Esophagus squamous epithelium (tissue), 5 donors: Measurements from ENCODE around the gene TGM3. TPM values are rescaled to one million over a fixed set of nuclear protein-coding genes. Genes with fewer than 3 reads are reported as not detected.

Experiments used
- DNase-seq: peaks from one replicate; lab custom pipeline; 2025; lab: John Stamatoyannopoulos, UW
- H3K27ac ChIP-seq, 4 donors: fragments of 200-600 bp; sonication (generic); one replicate each; pipeline ENCODE4 v1.5.1; 2016 to 2019; ENCODE audit warnings: mild to moderate bottlenecking in 1 of 4
- H3K27me3 ChIP-seq, 4 donors: fragments of 200-600 bp; sonication (generic); 1 replicate in 3 of 4; 2 replicates in 1 of 4; pipeline versions ENCODE4 v1.5.1 to v1.6.0; 2017 to 2021; ENCODE audit warnings: antibody characterized with exemption in 1 of 4
- H3K36me3 ChIP-seq, 3 donors: fragments of 200-600 bp; sonication (generic); one replicate each; pipeline ENCODE4 v1.5.1; 2016 to 2019
- H3K4me1 ChIP-seq, 3 donors: fragments of 200-600 bp; sonication (generic); one replicate each; pipeline ENCODE4 v1.5.1; 2017 to 2019
- H3K4me3 ChIP-seq, 4 donors: fragments of 200-600 bp; sonication (generic); 1 replicate in 3 of 4; 2 replicates in 1 of 4; pipeline ENCODE4 v1.5.1; 2016 to 2019; ENCODE audit warnings: mild to moderate bottlenecking in 2 of 4, moderate library complexity in 1 of 4
- H3K9me3 ChIP-seq, 3 donors: fragments of 200-600 bp; sonication (generic); one replicate each; pipeline ENCODE4 v1.5.1; 2016 to 2019
- CTCF ChIP-seq, 6 experiments: fragments of 450-650 bp in 4 of 6; fragments of 200-600 bp in 2 of 6; sonication (generic) in 2 of 6; IDR thresholded peaks; one replicate each; pipeline ENCODE4 v1.5.1; 2016 to 2019; ENCODE audit warnings: antibody characterized with exemption in 6 of 6, mild to moderate bottlenecking in 4 of 6, moderate library complexity in 4 of 6
- POLR2A ChIP-seq, 4 donors: fragments of 450-650 bp; IDR thresholded peaks; one replicate each; pipeline ENCODE4 v1.6.1; 2017; ENCODE audit warnings: antibody characterized with exemption in 4 of 4, mild to moderate bottlenecking in 4 of 4, moderate library complexity in 3 of 4
- WGBS, 2 donors: methylation state at CpG; one replicate each; pipeline ENCODE4 v1.1.5; 2018; 5-methylcytosine and 5-hydroxymethylcytosine counted together
- intact Hi-C: fragments of 100-400 bp; cut with DNase I; formaldehyde crosslinking; loops from one replicate; pipeline ENCODE4 v1.15.0; 2022
- total RNA-seq, 4 donors: library from RNA; depleted of rRNA; stranded (reverse); fragments of >200 nt; gene quantifications; one replicate each; pipeline ENCODE4 v1.1.0, GENCODE V29; 2016
- donor health status: DM: yes; HTN: yes; CAD: no.

The TGM3 gene
- total RNA-seq, 4 donors from 2014 or later: 626 to 2,995 (median 1,370) TPM

GRCh38 chr20:2296524-2297356, 939 bp downstream of the TGM3 start:
- no peaks in the 10 kb centered on the region for H3K27me3 ChIP-seq
- no peak for DNase-seq
- intact Hi-C loops: no loop called here
- peak overlapping the region; percentile 17 to 43 (median 26) for H3K4me3 ChIP-seq
- TF ChIP-seq POLR2A (IDR thresholded peaks at IDR 0.05) (no peak), CTCF (IDR thresholded peaks at IDR 0.05) (no peak)
- H3K4me1 ChIP-seq: peaks cover 0 to 25% (median 0%) of the 10 kb centered on the region in 3 donors
- 51 to 58% methylated on average over 4 of the region's 5 CpGs for WGBS, 2 donors
- no peaks in the 10 kb centered on the region for H3K36me3 ChIP-seq
- H3K27ac ChIP-seq: peak overlapping the region; percentile 54 to 80 (median 74)
- no peaks in the 10 kb centered on the region for H3K9me3 ChIP-seq

GRCh38 chr20:2297357-2297728, 1.5 kb downstream of the TGM3 start:
- Histone ChIP-seq H3K4me3 (peak overlapping the region; percentile 4 to 43 (median 26)), H3K27me3 (no peaks in the 10 kb centered on the region), H3K4me1 (peaks cover 0 to 23% (median 0%) of the 10 kb centered on the region in 3 donors), H3K36me3 (no peaks in the 10 kb centered on the region), H3K9me3 (no peaks in the 10 kb centered on the region), H3K27ac (peak overlapping the region in 2 of 4 donors; percentile 79 to 80)
- intact Hi-C loops: no loop called here
- 59 to 72% methylated on average over 7 of the region's 7 CpGs for WGBS, 2 donors
- no peak for DNase-seq
- TF ChIP-seq POLR2A (IDR thresholded peaks at IDR 0.05) (no peak), CTCF (IDR thresholded peaks at IDR 0.05) (no peak)

- H3K4me1 ChIP-seq: peaks cover 0 to 16% (median 0%) of the 10 kb centered on the region in 3 donors
- H3K4me3 ChIP-seq: peak overlapping the region in 2 of 4 donors; percentile 32 to 43
- intact Hi-C loops: no loop called here
- no peaks in the 10 kb centered on the region for H3K36me3 ChIP-seq
- peak overlapping the region in 3 of 4 donors; percentile 0 to 80 (median 79) for H3K27ac ChIP-seq
- DNase-seq: no peak
- no peak for TF ChIP-seq CTCF (IDR thresholded peaks at IDR 0.05)
- no peak for TF ChIP-seq POLR2A (IDR thresholded peaks at IDR 0.05)
- WGBS, 2 donors: 95 to 100% methylated on average over 2 of the region's 2 CpGs
- no peaks in the 10 kb centered on the region for H3K9me3 ChIP-seq
- no peaks in the 10 kb centered on the region for H3K27me3 ChIP-seq
Measured at GRCh38 chr20:2298116-2298515, 2.3 kb downstream of the TGM3 start.

- Histone ChIP-seq H3K27ac (peak overlapping the region in 3 of 4 donors; percentile 0 to 80 (median 79)), H3K27me3 (no peaks in the 10 kb centered on the region), H3K36me3 (no peaks in the 10 kb centered on the region), H3K9me3 (no peaks in the 10 kb centered on the region), H3K4me3 (peak overlapping the region in 3 of 4 donors; percentile 0 to 43 (median 32)), H3K4me1 (peaks cover 0 to 10% (median 0%) of the 10 kb centered on the region in 3 donors)
- TF ChIP-seq CTCF (IDR thresholded peaks at IDR 0.05) (no peak), POLR2A (IDR thresholded peaks at IDR 0.05) (no peak)
- DNase-seq: no peak
- intact Hi-C loops: no loop called here
- 88% methylated on average over 5 of the region's 5 CpGs; no CpG with 5 or more reads in 1 of the 2 donors for WGBS, 2 donors
Measured at GRCh38 chr20:2298701-2299100, 2.9 kb downstream of the TGM3 start.

- no peak for DNase-seq
- Histone ChIP-seq H3K4me3 (peak overlapping the region in 3 of 4 donors; percentile 0 to 43 (median 32)), H3K27ac (peak overlapping the region in 2 of 4 donors; percentile 79 to 80), H3K4me1 (peaks cover 0 to 5% (median 0%) of the 10 kb centered on the region in 3 donors), H3K9me3 (no peaks in the 10 kb centered on the region), H3K36me3 (peaks cover 0 to 5% (median 0%) of the 10 kb centered on the region in 3 donors), H3K27me3 (no peaks in the 10 kb centered on the region)
- 56 to 65% methylated on average over 7 to 9 of the region's 9 CpGs for WGBS, 2 donors
- intact Hi-C loops: no loop called here
- TF ChIP-seq CTCF (IDR thresholded peaks at IDR 0.05) (no peak), POLR2A (IDR thresholded peaks at IDR 0.05) (no peak)
Measured at GRCh38 chr20:2299301-2299700, 3.5 kb downstream of the TGM3 start.
